Superior temporal gyrus (tissue), 1 donor: Measurements from ENCODE around the gene TCN1.

Experiments used
- DNase-seq: peaks from one replicate; pipeline ENCODE4 v3.0.0-alpha.2; 2016; ENCODE audit errors: extremely low spot score

Gene TCN1

DNA sequence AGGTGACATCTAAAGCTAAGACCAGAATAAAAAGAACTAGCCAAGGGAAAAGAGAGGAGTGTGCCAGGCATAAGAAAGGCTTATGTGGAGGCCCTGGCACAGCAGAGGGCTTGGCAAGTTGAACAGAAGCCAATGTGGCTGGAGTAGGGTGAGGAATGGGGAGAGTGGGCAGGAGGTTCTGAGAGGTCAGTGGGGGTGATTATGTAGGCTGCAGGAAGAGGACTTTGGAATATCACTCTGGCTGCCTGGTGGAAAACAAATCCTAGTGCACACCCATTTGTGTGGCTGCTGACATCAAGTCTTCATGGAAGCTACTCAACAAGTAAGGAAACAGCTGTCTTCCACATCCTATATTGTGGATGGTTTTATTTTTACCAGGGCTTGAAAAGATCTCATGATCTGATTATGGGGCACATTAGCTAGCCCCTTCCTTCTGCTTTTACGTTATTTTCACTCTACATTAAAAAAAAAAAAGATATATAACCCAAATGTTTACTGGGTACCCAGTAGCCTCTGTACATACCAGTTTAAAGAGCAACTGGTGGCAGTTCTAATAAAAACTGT is 59.2 kb downstream of the TCN1 start:
- DNase-seq = no peak

DNA sequence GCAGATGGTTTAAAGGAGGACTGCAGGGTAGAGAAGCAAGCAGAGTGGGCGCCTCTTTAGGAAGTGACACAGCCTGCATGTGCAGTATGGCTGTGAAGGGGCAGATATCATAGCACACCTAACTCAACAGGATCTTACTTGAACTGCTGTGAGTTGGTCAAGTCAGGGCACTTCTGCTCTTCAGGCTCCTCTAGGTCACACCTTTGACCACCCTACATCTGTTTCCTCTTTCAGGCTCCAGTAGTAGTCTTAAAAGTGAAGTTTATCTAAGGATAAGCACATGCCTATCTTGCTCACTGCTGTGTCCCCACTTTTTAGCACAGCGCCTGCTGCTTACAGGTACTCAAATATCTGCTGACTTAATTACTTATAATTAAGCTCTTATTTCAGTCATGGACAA is 62.2 kb downstream of the TCN1 start:
- no peak for DNase-seq
